Stimulated activated CD8-positive, alpha-beta memory T cell treated with anti-CD3 and anti-CD28 coated beads, Interleukin-15, amount 100 ng/mL, for 48 hours (primary cell): Measurements from ENCODE around the gene PHKA1.
"Not testable (repeated sequence)": the region's sequence is repeated elsewhere in the genome, so short reads cannot be mapped to it uniquely, and the experiment has no call there.

Experiments used
- DNase-seq, 2 donors: peaks; one replicate each; pipeline ENCODE4 v3.0.0-alpha.2; 2020; ENCODE audit warnings: low read depth in 2 of 2

Gene PHKA1

DNA sequence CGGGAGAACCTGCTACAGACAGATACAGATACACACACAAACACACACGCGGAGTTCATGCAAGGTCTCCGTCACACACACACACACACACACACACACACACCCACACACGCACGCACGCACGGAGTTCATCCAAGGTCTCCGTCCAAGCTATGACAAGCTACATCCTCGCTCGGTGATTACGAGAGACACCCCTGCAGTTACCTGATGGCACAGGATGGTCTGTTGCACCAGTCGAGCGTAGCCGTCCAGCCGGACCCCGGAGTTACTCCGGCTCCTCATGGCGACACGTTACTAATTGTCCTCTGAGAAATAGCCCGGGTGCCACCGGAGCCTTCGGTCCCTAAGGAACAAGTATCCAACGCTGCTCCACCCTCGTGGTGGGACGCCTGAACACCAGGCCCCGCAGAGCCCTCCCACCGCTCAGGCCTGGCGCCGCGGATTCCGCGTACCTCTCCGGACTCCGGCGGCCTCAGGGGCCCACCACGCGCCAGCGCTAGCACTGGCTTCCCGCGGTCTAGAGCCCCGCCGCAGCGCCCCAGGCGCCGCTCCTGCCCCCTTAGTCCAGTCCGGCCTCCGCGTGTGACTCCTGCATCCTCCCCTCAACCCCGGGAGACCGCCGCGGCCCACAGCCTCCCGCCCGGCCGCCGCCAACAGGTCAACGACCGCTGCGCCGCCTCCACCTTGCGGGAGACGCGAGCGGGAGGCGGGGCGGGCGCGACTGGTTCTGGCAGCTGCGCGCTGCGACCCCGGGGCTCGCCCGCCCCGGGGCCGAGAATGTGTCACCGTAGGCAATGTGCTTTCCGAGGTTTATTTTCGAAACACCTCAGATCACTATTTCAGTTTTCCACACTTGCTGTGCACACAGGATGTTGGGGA lies at the start of gene PHKA1:
TSS of gene PHKA1 (minus strand) at position 708 of the 879 bp plus-strand sequence. CDS start at position 282, 426 bp downstream.
- DNase-seq = peak; percentile 39 to 47

GRCh38 chrX:72760454-72760853 lies 46.3 kb upstream of the PHKA1 start:
- not testable (repeated sequence) for DNase-seq

- DNase-seq = not testable (repeated sequence)
Measured at GRCh38 chrX:72748545-72748944, 34.4 kb upstream of the PHKA1 start.

- DNase-seq = not testable (repeated sequence)
Measured at GRCh38 chrX:72745546-72745945, 31.4 kb upstream of the PHKA1 start.

DNA sequence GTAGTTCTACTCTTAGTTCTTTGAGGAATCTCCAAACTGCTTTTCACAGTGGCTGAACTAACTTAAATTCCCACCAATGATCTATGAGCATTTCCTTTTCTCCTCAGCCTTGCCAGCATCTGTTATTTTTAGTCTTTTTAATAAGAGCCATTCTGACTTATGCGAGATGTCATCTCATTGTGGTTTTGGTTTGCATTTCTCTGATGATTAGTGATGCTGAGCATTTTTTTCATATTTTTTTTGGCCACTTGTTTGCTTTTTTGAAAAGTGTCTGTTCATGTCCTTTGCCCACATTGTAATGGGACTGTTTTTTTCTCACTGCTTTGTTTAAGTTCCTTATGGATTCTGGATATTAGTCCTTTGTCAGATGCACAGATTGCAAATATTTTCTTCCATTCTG lies 21.5 kb upstream of the PHKA1 start:
- no peak for DNase-seq

DNA sequence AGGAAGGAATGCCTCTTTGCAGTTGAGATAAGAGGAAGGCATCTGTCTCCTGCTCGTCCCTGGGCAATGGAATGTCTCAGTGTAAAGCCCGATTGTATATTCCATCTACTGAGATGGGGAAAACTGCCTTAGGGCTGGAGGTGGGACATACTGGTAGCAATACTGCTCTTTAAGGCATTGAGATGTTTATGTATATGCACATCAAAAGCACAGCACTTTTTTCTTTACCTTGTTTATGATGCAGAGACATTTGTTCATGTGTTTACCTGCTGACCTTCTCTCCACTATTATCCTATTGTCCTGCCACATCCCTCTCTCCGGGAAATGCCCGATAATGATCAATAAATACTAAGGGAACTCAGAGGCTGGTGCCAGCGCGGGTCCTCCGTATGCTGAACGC lies 19.5 kb upstream of the PHKA1 start:
- DNase-seq = not testable (repeated sequence)

DNA sequence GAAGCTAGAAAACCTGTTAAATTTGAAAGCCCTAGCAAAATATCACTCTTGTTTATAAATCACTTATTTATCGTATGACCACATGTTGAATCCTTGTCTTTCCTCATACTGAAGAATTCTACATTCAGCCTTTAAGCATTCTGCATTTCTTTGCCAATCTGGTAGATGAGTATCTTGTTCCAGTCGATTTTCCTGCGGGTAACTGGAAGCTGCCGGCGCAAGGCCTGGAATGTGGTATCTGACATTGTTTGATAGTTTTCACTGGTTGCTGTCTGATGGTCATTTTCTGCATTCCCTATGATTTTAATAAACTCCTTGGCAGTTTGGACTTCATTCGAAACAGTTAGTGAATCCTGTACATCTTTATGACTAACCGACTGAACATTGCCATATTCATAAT lies 13.7 kb upstream of the PHKA1 start:
- DNase-seq = no peak

DNA sequence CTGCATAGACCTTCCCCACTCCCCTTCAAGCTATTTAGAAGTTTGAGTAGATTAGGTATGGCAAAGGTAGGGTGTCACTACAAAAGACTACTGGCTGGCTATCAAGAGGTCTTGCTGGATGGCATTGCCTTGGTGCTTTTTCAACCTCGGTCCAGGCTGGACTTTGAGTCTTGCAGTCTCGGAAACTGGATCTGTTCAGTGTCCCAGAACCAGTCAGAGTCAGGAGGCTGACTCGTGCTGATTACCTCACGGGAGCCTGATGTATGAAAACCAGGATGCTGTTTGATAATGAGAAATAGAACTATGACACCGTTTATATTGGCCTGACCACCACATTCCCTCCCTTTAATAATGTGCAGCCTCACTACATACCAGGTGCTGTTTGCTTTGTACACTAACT lies 2.7 kb upstream of the PHKA1 start:
- no peak for DNase-seq

GRCh38 chrX:72715546-72715945 lies 1.4 kb upstream of the PHKA1 start:
- no peak for DNase-seq

- no peak for DNase-seq
Measured at GRCh38 chrX:72714478-72714916, 391 bp upstream of the PHKA1 start.

DNA sequence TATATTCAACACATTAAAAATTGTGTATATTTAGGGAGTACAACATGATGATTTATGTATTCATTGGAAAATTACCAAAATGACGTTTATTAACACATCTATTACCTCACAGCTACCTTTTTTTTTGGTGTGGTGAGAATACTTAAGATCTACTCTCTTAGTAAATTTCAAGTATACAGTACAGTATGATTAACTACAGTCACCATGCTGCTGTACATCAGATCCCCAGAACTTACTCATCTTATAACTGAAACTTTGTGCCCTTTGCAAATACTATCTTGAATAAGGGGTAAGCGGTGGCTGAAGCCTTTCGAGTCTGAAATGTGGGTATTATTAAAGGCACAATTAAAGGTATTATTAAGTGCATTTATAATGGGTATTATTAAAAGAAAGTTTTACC lies 976 bp downstream of the PHKA1 start:
- DNase-seq = no peak

DNA sequence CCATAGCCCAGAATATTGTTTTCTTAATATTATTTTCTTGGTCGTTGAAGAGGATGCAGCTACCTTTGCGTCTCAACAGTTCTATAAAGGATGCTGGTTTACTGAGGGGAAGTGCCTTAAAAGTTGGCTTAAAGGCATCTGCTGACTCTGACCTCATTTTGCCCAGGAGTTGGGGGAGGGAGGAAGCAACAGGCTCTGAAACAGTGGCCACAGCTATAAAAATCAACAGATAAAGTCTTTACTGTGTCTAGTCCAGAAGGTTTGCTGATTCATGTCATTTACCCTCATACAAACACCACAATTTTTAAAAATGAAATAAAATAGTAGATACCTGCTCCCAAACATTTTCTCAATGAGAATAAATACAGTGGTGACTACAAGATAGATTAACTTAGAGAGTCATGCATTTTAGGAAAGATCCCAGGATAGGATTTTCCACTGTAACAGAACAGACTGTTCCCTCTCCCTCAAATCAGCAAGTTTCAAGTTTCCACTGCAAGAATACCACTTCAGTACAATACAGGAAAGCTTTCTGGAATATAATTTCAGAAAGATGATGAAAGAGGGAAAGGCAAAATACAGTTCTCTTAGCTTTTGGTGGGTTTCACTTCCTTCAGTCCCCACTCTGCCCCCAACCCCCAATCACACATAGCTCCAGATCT lies 1.9 kb downstream of the PHKA1 start:
- no peak for DNase-seq

- DNase-seq = no peak
Measured at GRCh38 chrX:72705814-72706213, 8.3 kb downstream of the PHKA1 start.

DNA sequence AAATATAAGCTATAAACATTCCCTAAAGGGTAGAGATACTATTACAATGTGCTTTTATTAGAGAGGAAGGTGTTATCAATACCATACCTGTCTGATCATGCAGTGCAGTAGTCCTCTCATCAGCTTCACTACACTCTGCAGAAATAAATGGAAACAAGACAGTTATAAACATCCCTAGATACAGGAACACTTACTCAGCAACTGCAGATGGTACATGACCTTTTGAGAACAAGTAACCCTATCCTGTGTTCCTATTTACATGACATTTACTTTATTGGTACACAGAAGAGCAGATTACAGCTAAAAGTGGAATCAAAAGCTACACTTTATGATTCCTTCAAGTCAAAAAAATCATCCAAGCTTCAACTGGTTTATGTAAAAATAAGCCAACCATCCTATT lies 9.0 kb downstream of the PHKA1 start:
- DNase-seq = no peak

DNA sequence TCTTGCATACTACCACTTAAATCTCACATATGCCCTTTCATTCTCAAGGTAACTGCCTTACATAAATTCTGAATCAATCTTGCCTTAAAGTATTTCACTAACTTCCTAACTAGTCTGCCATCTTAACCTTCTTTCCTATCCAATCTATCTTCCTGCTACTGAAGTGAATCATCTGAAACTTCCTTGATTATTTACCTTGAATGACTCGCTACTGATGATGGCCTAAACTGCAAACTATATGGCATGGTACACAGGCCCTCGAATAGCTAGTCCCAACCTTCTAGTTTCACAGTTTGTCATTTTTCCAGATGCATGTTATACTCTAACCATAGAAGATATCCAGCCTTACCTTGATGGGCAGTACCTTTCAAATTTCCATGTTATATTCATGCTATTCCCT lies 19.9 kb downstream of the PHKA1 start:
- no peak for DNase-seq

DNA sequence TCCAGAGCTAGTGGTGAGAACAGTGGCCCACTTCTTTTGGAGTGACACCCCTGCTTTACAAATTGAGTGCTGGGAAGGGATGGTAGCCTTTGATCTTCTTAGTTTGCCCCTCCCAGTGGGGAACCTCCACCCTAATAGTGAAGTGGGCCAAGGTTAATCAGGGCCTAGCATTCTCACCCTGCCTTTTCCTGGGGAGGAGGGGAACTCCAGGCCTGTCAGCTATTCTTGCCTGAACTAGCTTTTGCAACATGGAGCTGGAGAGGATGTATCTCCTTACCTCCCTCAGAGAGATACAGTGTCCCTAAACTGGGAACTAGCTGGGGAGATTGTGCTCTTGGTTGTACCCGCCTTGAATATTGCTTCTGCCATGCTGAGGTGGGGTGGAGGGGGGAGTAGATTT lies 20.6 kb downstream of the PHKA1 start:
- no peak for DNase-seq

- no peak for DNase-seq
Measured at GRCh38 chrX:72687396-72687795, 26.7 kb downstream of the PHKA1 start.

DNA sequence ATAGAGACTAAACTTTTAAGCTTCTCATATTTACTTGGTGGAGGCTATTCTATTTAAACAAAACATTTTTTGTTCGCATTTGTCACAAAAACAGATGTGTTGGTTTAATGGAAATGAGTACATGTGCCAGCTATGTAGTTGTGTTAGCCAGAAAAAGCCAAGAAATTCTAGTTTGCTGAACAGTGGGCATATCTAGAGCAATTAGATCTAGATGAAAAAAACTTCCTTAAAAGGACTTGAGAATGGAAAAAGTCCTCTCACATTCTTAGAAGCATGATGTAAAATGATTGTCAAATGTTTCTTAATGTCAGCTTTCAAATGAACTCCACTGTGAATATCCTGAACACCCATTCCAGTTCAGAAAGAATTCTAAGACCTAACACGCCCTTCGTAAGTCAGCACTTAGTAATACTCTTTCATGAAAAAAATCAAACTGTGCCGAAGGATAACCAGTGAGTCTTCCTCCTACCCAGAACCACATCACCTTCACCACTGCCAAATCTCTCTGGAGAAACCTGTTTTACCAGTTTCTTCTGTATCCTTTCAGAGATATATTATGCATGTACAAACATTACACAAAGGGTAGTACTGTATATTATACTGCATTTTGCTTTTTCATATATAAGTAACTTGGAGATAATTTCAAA lies 28.2 kb downstream of the PHKA1 start:
- DNase-seq = no peak

GRCh38 chrX:72685018-72685417 lies 29.1 kb downstream of the PHKA1 start:
- DNase-seq = no peak

- DNase-seq = no peak
Measured at GRCh38 chrX:72683631-72684030, 30.5 kb downstream of the PHKA1 start.

GRCh38 chrX:72676465-72676864 lies 37.6 kb downstream of the PHKA1 start:
- no peak for DNase-seq

DNA sequence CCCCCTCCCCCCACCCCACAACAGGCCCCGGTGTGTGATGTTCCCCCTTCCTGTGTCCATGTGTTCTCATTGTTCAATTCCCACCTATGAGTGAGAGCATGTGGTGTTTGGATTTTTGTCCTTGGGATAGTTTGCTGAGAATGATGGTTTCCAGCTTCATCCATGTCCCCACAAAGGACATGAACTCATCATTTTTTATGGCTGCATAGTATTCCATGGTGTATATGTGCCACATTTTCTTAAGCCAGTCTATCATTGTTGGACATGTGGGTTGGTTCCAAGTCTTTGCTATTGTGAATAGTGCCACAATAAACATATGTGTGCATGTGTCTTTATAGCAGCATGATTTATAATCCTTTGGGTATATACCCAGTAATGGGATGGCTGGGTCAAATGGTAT lies 40.2 kb downstream of the PHKA1 start:
- not testable (repeated sequence) for DNase-seq

GRCh38 chrX:72669508-72669907 lies 44.6 kb downstream of the PHKA1 start:
- not testable (repeated sequence) for DNase-seq
